ENCODE measurements around the gene TMEM114.

GRCh38 chr16:8544406-8544805, 45.9 kb downstream of the TMEM114 start:
- no peak for TF ChIP-seq CTCF (optimal IDR thresholded peaks at IDR 0.05 in 1 of 3, IDR thresholded peaks at IDR 0.05 in 1 of 3, conservative IDR thresholded peaks at IDR 0.05 in 1 of 3; ENCODE audit: extremely low read depth in 1 of 3, insufficient read depth in 2 of 3, low read length in 3 of 3)
- no peak for TF ChIP-seq EZH2 (IDR thresholded peaks at IDR 0.05; ENCODE audit: low read length)

All from keratinocyte (primary cell).